ENCODE data around the gene MBL2. TPM values are rescaled to one million over a fixed set of nuclear protein-coding genes. Genes with fewer than 3 reads are reported as not detected.

The MBL2 gene
- total and polyA plus RNA-seq, 4 donors: 36.2 to 222 (median 105) TPM

DNA sequence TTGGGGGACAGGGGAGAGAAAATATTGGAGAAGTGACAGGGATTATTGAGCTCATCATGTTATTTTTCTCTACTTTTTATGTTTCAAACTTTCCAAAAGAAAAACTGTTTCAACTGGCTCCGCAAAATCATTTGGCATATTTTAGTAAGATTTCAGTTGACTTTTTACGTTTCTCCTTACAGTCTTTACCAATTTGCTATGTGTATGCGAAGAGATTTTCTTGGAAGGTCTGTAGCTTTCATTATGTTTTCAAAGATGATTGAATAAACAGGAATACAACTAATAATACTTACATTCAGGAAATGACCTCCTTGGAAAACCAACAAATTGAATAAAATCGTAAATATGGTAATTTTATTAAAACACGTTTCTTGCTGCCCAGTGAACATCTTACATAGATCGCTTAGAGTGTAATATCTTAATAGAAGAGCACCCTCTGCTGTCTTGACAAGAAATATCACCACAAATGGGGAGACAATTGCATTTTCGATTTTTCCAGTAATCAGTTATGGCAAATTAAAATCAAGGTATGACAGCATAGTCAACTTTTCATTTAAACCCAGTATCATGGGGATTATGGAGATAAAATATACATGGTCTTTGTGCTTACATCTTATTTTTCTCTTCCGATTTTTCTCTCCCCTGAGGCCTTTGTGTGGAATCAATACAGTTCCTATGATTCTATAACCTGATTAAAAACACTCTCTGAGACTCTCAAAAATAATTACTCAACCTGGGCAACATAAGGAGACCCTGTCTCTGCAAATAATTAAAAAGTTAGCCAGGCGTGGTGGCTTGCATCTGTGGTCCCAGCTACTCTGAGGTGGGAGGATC, 43.1 kb downstream of the MBL2 start:
- Histone ChIP-seq H3K36me3 (ENCODE audit: control insufficient read depth in 4 of 4, insufficient read depth in 3 of 4, low read depth in 1 of 4, low read length in 3 of 4) (no peaks in the 10 kb centered on the region), H3K4me1 (ENCODE audit: control insufficient read depth in 4 of 4, insufficient read depth in 4 of 4, low read length in 3 of 4) (no peaks in the 10 kb centered on the region), H3K9ac (ENCODE audit: low read depth in 1 of 2, low read length in 2 of 2) (no peak overlapping the region), H3K27me3 (ENCODE audit: control insufficient read depth in 4 of 4, insufficient read depth in 4 of 4, low read length in 3 of 4) (peaks cover 0 to 2% (median 0%) of the 10 kb centered on the region in 4 donors), H3K4me3 (ENCODE audit: low read depth in 1 of 3, low read length in 3 of 3) (no peak overlapping the region), H3K27ac (ENCODE audit: low read depth in 1 of 2, low read length in 2 of 2) (no peak overlapping the region), H3K9me3 (ENCODE audit: control insufficient read depth in 4 of 4, low read length in 3 of 4) (no peaks in the 10 kb centered on the region)
- no peak for DNase-seq (ENCODE audit: low spot score)
- TF ChIP-seq RAD21 (IDR thresholded peaks at IDR 0.05) (peak; percentile 77 to 80), YY1 (IDR thresholded peaks at IDR 0.05) (no peak), SP1 (IDR thresholded peaks at IDR 0.05) (no peak)
- TF ChIP-seq, protein P1, sequence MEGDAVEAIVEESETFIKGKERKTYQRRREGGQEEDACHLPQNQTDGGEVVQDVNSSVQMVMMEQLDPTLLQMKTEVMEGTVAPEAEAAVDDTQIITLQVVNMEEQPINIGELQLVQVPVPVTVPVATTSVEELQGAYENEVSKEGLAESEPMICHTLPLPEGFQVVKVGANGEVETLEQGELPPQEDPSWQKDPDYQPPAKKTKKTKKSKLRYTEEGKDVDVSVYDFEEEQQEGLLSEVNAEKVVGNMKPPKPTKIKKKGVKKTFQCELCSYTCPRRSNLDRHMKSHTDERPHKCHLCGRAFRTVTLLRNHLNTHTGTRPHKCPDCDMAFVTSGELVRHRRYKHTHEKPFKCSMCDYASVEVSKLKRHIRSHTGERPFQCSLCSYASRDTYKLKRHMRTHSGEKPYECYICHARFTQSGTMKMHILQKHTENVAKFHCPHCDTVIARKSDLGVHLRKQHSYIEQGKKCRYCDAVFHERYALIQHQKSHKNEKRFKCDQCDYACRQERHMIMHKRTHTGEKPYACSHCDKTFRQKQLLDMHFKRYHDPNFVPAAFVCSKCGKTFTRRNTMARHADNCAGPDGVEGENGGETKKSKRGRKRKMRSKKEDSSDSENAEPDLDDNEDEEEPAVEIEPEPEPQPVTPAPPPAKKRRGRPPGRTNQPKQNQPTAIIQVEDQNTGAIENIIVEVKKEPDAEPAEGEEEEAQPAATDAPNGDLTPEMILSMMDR (IDR thresholded peaks at IDR 0.05; ENCODE audit: low read depth, low read length, missing input control): peak; percentile 60
- WGBS: 33% methylated on average over 9 of the region's 9 CpGs

DNA sequence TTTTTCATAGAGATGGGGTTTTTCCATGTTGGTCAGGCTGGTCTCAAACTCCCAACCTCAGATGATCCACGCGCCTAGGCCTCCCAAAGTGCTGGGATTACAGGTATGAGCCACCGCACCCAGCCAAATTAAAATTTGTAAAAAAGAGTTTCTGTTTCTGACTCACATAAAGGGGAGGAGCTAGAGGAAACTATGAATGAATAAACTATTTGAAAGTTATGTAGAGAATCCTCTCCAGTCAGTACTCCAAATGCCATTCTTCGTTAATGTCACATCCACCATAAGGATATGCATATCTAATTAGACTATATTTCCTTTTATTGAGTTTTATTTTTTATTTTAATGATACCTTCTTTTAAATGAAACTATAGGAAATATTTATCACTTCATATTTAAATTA, 52.6 kb downstream of the MBL2 start:
- no peak for TF ChIP-seq FOXA2 (IDR thresholded peaks at IDR 0.05)
- no peak for TF ChIP-seq GABPA (IDR thresholded peaks at IDR 0.05 in 1 of 2, conservative IDR thresholded peaks at IDR 0.05 in 1 of 2)
- TF ChIP-seq RAD21 (IDR thresholded peaks at IDR 0.05): no peak
- TF ChIP-seq YY1 (IDR thresholded peaks at IDR 0.05): no peak
- TF ChIP-seq, protein P2, sequence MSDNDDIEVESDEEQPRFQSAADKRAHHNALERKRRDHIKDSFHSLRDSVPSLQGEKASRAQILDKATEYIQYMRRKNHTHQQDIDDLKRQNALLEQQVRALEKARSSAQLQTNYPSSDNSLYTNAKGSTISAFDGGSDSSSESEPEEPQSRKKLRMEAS (IDR thresholded peaks at IDR 0.05): no peak
- TF ChIP-seq RXRA (IDR thresholded peaks at IDR 0.05): no peak
- TF ChIP-seq SP1 (IDR thresholded peaks at IDR 0.05): no peak
- TF ChIP-seq JUND (IDR thresholded peaks at IDR 0.05): no peak
- no peak for TF ChIP-seq FOXA1 (IDR thresholded peaks at IDR 0.05)
- TF ChIP-seq NR2F2 (IDR thresholded peaks at IDR 0.05): no peak
- H3K9ac ChIP-seq (ENCODE audit: low read depth in 1 of 2, low read length in 2 of 2): no peak overlapping the region
- H3K27me3 ChIP-seq (ENCODE audit: control insufficient read depth in 4 of 4, insufficient read depth in 4 of 4, low read length in 3 of 4): peaks cover 0 to 5% (median 2%) of the 10 kb centered on the region in 4 donors

More for the DNA sequence above, 52.6 kb downstream of the MBL2 start:
- Histone ChIP-seq H3K36me3 (ENCODE audit: control insufficient read depth in 4 of 4, insufficient read depth in 3 of 4, low read depth in 1 of 4, low read length in 3 of 4) (no peaks in the 10 kb centered on the region), H3K27ac (ENCODE audit: low read depth in 1 of 2, low read length in 2 of 2) (no peak overlapping the region), H3K4me3 (ENCODE audit: low read depth in 1 of 3, low read length in 3 of 3) (no peak overlapping the region), H3K9me3 (ENCODE audit: control insufficient read depth in 4 of 4, low read length in 3 of 4) (peaks cover 0 to 5% (median under 1%) of the 10 kb centered on the region in 4 donors), H3K4me1 (ENCODE audit: control insufficient read depth in 4 of 4, insufficient read depth in 4 of 4, low read length in 3 of 4) (no peaks in the 10 kb centered on the region)
- DNase-seq (ENCODE audit: low spot score): no peak
- 91% methylated on average over 4 of the region's 4 CpGs for WGBS
